Measurements from ENCODE around the gene UNC5A.

The UNC5A gene

GRCh38 chr5:176888865-176889165 is 78.5 kb downstream of the UNC5A start:
- FAIRE-seq (no peak), DNase-seq (ENCODE audit: insufficient read length, low spot score) (no peak)
- TF ChIP-seq CTCF (IDR thresholded peaks at IDR 0.05; ENCODE audit: insufficient read depth, missing control alignments): no peak

GRCh38 chr5:176889321-176890280 is 79.2 kb downstream of the UNC5A start:
- FAIRE-seq (no peak), DNase-seq (ENCODE audit: insufficient read length, low spot score) (no peak)
- TF ChIP-seq CTCF (IDR thresholded peaks at IDR 0.05; ENCODE audit: insufficient read depth, missing control alignments): no peak

DNA sequence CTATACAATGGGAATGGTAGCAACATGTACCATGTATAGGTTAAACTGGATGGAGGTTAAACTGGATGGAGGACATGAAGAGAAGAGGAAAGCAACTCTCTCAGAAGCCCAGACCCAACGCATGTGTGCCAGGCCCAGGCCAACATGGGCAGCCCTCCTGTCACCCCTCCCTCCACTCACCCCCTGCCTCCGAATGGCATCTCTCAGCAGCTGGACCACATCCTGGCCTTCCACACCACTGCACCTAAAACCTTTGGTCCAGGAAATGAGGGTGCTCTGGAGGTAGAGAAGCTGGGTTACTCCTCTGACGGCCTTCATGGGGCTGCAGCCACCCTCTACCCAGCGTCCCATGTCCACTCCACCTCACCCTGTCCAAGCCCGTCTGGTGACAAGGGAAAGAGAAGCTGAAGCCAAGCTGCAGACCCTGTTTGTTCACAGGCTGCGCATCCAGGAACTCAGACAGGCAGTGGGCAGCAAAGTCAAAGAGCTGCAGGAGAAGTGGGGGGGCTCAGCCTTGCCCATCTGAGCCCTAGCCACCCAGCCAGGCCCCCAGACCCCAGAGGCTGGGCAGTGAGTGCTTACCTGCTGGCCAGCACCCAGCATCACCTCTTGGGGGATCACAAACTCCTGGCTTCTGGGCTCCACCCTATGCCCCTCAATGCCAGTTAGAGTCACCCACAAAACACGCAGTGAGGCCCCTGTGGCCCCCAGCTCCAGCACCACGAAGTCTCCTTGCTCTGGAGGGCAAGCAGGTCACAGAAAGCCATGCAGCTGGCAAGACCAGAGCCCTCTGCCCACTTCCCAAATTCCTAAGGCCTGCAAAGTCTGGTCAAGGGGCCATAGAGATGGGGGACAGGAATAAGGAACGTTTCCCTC is 80.3 kb downstream of the UNC5A start:
- DNase-seq (ENCODE audit: insufficient read length, low spot score): no peak
- no peak for FAIRE-seq
- TF ChIP-seq CTCF (IDR thresholded peaks at IDR 0.05; ENCODE audit: insufficient read depth, missing control alignments): no peak

GRCh38 chr5:176891331-176891958 is 81.1 kb downstream of the UNC5A start:
- FAIRE-seq (no peak), DNase-seq (ENCODE audit: insufficient read length, low spot score) (no peak)
- TF ChIP-seq CTCF (IDR thresholded peaks at IDR 0.05; ENCODE audit: insufficient read depth, missing control alignments): no peak

DNA sequence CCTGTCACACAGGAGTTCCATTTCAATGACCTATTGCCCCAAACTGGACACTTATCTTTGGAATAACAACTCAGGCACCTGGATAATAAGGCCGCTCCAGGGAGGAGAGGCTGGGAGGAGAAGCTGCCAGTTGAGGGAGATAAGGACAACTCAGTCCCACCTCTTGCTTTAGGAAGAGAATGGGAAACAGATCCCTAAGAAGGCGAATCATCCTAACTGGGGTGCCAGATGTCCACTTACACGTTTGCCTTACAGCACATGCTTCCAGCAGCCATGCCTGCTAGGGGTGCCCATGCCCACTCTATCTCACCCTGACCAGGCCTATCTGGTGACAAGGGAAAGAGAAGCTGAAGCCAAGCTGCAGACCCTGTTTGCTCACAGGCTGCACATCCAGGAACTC is 82.3 kb downstream of the UNC5A start:
- DNase-seq (ENCODE audit: insufficient read length, low spot score) (no peak), FAIRE-seq (no peak)
- no peak for TF ChIP-seq CTCF (IDR thresholded peaks at IDR 0.05; ENCODE audit: insufficient read depth, missing control alignments)

DNA sequence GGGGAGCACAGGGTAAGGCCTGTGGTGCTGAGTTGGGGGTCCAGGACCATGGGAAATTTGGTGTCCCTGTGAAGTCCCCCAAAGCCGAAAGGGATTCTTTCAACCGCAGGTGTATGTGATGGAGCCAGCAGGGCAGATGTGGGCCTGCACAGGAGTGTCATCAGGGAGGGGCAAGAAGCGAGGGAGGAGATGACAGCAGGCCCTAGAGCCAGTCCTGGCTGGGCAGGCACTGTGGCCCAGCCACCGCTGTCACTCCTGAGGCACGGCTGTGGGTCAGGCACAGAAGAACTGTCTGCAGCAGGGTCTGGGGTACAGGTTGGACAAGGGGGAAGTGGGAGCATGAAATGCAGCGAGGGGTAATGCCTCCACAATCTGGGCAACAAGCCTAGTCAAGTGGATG is 83.9 kb downstream of the UNC5A start:
- TF ChIP-seq CTCF (IDR thresholded peaks at IDR 0.05; ENCODE audit: insufficient read depth, missing control alignments): no peak
- FAIRE-seq: no peak
- no peak for DNase-seq (ENCODE audit: insufficient read length, low spot score)

Data from D721Med (cell line).